A172 (cell line): ENCODE data around the gene SIGLEC5. TPM values are rescaled to one million over a fixed set of nuclear protein-coding genes. Genes with fewer than 3 reads are reported as not detected.
A peak's percentile ranks its signal among the peaks of the same experiment; 100 is the strongest.

Source experiments
- DNase-seq: peaks from one replicate; pipeline ENCODE4 v3.0.0-alpha.2; 2015; ENCODE audit warnings: low spot score
- total RNA-seq: library from RNA; depleted of rRNA; stranded (reverse); fragments of >200 nt; shearing (Covaris generic); gene quantifications from 2 replicates; pipeline ENCODE4 v1.2.3, GENCODE V29; 2014

SIGLEC5 gene
- total RNA-seq, 1 experiment from 2014 or later: not detected

- DNase-seq: no peak
These were observed 2.6 kb downstream of the SIGLEC5 start for GRCh38 chr19:51627491-51628138.

GRCh38 chr19:51626675-51627074 lies 3.5 kb downstream of the SIGLEC5 start:
- DNase-seq: no peak

GRCh38 chr19:51621178-51621577 lies 9.0 kb downstream of the SIGLEC5 start:
- no peak for DNase-seq

GRCh38 chr19:51615991-51616390 lies 14.2 kb downstream of the SIGLEC5 start:
- no peak for DNase-seq

GRCh38 chr19:51614789-51615188 lies 15.4 kb downstream of the SIGLEC5 start:
- no peak for DNase-seq

- no peak for DNase-seq
These were observed 19.6 kb downstream of the SIGLEC5 start for GRCh38 chr19:51610576-51610975.

GRCh38 chr19:51607920-51608562 lies 22.2 kb downstream of the SIGLEC5 start:
- peak; percentile 31 for DNase-seq

- no peak for DNase-seq
These were observed 23.1 kb downstream of the SIGLEC5 start for GRCh38 chr19:51607077-51607476.

- DNase-seq: no peak
These were observed 27.9 kb downstream of the SIGLEC5 start for GRCh38 chr19:51602189-51602854.

GRCh38 chr19:51600940-51601580 lies 29.1 kb downstream of the SIGLEC5 start:
- no peak for DNase-seq

- no peak for DNase-seq
These were observed 31.1 kb downstream of the SIGLEC5 start for GRCh38 chr19:51599084-51599483.

- DNase-seq: no peak
These were observed 31.9 kb downstream of the SIGLEC5 start for GRCh38 chr19:51598159-51598915.

- no peak for DNase-seq
These were observed 34.7 kb downstream of the SIGLEC5 start for GRCh38 chr19:51595190-51596175.

- DNase-seq: no peak
These were observed 35.5 kb downstream of the SIGLEC5 start for GRCh38 chr19:51594774-51595109.

GRCh38 chr19:51593969-51594773 lies 36.0 kb downstream of the SIGLEC5 start:
- peak; percentile 85 for DNase-seq

GRCh38 chr19:51593138-51593890 lies 36.9 kb downstream of the SIGLEC5 start:
- DNase-seq: no peak

GRCh38 chr19:51592521-51592920 lies 37.7 kb downstream of the SIGLEC5 start:
- no peak for DNase-seq

- DNase-seq: no peak
These were observed 39.8 kb downstream of the SIGLEC5 start for GRCh38 chr19:51590441-51590840.

- no peak for DNase-seq
These were observed 40.7 kb downstream of the SIGLEC5 start for GRCh38 chr19:51589511-51589910.
